GM21825 (cell line): ENCODE data around the gene ELN.
A peak's percentile ranks its signal among the peaks of the same experiment; 100 is the strongest.
"Not testable (repeated sequence)": the region's sequence is repeated elsewhere in the genome, so short reads cannot be mapped to it uniquely, and the experiment has no call there.

Experiments
- ATAC-seq: cut with Tn5 transposase; IDR thresholded peaks from one replicate; pipeline ENCODE4 v1.9.1; 2021; ENCODE audit warnings: mild to moderate bottlenecking, moderate library complexity; ENCODE audit not compliant: unreplicated experiment

Gene ELN

DNA sequence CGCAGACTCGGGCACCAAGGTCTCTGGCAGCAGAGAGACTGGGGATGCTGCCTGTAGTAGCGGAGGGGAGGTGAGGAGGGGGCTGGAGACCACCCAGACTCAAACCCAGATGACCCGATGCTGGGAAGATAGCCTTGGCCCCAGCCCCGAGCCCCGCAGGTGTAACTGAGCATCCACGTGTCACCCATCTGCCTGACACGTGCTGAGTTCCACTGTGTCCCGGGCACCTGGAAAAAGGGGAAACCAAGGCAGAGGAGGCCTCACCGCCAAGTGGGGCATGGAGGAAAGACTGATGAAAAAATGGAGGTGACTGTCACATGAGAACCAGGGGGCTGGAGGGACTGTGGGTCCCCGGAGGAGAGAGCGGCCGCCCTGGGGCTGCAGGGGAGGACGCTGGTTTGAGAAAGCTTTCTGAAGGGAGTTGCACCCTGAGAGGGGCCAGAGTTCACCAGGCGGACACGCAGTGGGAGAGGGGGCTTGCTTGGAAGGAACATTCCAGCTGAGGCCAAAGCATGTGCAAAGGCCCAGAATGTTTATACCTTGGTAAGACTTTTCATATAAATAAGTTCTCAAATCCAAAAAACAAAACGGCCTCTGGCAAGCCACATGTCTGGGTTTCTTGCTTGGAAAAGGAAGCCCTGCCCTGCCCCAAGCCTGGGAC, 27.4 kb upstream of the ELN start:
- ATAC-seq, result no peak

- no peak for ATAC-seq
Observed at GRCh38 chr7:74001150-74001494, 26.9 kb upstream of the ELN start.

DNA sequence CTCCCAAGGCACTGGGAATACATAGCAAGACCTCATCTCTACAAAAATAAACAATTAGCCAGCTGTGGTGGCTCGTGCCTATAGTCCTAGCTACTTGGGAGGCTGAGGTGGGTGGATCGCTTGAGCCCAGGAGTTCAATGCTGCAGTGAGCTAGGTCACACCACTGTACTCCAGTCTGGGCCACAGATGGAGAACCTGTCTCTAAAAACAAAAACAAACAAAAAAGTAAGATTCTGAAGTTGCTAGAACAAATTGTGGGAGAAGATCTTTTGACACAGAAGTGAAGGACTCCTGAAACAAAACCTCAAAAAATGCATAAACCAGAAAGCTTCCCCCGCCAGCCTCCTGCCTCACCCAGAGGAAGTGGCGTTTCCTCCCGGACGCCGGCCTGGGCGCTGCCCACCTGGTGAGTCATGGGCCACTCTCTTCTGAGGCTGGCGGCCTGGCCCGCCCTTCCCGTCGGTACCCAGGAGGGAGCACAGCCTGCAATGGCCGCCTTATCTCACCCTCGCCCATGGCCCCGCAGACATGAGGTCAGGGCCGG, 25.4 kb upstream of the ELN start:
- no peak for ATAC-seq

DNA sequence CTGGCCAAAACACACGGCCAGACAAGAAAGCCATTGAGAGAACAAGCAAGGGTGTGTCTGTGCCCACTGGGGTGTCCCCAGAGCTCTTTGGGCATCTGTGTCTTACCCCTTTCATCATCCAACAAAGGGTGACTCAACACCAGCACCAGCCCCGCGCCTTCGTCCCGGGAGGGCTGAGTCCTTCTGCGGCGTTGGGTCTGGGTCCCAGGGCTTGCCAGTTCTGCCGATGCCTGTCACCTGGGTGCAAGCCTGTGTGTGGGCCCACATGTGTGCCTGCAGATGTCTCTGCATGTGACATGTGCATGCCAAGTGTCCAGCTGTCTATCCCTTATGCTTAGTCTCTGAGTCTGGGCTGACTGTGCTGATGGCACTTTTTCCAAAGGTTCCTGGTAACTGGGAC, 24.4 kb upstream of the ELN start:
- ATAC-seq, result no peak

DNA sequence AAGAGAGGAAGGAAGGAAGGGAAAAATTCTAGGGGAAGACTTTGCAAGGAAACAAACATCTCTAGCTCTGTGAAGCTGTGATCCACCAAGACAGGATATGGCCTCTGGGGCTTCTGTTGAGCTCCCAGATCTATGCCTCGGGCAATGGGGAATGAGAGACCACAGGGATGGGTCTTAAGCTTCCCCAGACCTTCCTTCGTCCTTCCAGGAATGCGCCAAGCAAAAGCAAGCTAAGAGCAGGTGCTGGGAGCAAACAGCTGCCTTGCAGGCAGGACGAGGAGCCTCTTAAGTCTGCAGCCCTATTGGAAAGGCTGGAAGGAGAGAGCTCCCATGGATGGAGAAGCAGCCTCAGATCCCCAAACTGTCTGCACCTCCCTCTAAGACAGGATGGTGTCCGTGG, 21.9 kb upstream of the ELN start:
- no peak for ATAC-seq

DNA sequence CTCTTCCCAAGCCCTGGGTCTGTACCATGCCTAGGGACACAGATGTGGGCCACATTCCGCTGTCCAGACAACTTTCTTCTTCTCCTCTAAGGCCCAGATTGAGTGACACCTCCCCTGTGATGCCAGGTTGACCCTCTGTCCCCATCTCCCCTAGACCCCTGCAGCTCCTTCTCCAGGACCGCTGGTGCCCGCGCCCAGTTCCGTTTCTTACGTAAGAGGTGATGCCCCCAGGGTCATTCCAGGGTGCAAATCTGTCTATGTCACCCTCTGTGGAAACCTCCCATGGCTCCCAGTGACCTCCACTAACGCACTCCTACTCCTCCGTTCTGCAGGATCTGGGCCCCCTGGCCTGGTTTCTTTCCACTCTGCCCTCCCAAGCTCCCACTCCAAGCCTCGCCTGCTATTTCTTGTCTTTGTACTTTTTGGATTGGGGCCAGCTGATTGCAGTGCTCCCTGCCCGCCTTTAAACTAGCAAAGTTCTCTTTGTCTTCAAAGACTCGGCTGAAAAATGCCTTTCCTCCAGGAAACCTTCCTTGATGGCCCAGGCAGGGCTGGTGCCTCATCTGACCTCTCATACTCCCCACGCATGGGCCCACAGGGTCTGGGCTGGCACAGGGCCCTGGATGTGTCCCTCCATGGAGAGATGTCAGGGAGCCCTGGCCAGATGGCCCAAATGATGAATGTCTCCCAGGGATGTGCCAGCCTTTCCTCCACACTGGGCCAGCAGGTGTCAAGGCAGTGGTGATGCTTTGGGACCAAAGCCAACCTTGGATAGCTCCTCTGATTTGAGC, 21.3 kb upstream of the ELN start:
- ATAC-seq, result no peak

GRCh38 chr7:74007242-74007567, 20.8 kb upstream of the ELN start:
- no peak for ATAC-seq

DNA sequence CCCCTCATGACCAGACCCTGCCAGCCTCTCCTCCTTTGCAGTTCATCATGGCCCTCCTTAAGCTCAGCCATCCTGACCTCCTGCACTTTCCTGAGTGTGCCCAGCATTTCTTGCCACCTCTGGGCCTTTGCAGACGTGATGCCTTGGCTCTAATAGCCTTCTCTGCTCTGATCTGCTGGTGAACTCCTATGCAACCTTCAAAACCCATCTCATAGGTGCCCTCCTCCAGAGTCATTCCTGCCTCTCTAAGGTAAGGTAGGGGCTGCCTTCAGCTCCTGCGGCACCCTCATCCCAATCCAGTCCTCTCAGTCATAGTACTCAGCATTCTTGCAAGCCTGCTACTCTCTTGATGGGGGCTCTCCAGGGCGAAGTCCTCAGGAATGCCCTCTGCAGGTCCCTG, 19.3 kb upstream of the ELN start:
- ATAC-seq, result no peak

- no peak for ATAC-seq
Observed at GRCh38 chr7:74009719-74010118, 18.3 kb upstream of the ELN start.

DNA sequence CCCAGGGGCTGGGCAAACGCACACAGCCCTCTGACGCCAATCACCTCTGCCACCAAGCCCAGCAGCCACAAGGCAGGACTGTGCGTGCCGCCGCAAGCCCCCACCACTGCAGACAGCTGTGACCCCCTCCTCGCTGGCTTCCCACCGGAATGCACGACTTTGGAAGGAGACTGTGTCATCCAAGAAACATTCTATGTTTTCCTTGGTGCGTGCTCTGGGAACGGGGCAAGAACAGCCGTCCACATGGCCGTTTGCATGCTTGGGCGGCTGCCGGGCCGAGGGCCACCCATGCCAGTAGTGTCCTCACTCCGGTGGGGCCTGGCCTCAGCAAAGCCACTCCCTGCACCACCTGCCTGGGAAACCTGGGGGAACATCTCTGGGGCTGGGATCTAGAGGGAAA, 17.6 kb upstream of the ELN start:
- ATAC-seq, result no peak

DNA sequence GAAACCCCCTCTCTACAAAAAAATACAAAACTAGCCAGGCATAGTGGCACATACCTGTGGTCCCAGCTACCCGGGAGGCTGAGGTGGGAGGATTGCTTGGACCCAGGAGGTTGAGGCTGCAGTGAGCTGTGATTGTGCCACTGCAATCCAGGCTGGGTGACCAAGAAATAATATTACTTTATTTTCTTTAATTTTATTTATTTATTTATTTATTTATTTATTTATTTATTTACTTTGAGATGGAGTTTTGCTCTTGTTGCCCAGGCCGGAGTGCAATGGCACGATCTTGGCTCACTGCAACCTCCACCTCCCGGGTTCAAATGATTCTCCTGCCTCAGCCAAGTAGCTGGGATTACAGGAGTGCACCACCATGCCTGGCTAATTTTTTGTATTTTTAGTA, 16.6 kb upstream of the ELN start:
- not testable (repeated sequence) for ATAC-seq

- ATAC-seq, result peak; percentile 96
Observed at GRCh38 chr7:74012842-74013249, 15.1 kb upstream of the ELN start.

- no peak for ATAC-seq
Observed at GRCh38 chr7:74013539-74014272, 14.3 kb upstream of the ELN start.

GRCh38 chr7:74014931-74015330, 13.0 kb upstream of the ELN start:
- ATAC-seq, result no peak

DNA sequence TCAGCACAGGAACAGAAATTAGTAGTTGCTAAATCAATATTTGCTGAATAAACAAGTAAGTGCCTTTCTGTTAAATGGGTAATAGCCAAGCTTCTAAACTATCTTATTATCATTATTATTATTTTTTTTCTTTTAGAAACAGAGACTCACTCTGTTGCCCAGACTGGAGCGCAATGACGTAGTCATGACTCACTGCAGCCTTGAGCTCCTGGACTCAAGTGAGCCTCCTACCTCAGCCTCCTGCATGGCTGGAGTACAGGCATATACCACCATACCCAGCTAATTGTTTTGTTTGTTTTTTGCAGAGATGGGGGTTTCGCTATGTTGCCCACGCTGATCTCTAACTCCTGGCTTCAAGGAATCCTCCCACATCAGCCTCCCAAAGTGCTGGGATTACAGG, 12.3 kb upstream of the ELN start:
- ATAC-seq, result no peak

GRCh38 chr7:74017125-74017524, 10.8 kb upstream of the ELN start:
- no peak for ATAC-seq

DNA sequence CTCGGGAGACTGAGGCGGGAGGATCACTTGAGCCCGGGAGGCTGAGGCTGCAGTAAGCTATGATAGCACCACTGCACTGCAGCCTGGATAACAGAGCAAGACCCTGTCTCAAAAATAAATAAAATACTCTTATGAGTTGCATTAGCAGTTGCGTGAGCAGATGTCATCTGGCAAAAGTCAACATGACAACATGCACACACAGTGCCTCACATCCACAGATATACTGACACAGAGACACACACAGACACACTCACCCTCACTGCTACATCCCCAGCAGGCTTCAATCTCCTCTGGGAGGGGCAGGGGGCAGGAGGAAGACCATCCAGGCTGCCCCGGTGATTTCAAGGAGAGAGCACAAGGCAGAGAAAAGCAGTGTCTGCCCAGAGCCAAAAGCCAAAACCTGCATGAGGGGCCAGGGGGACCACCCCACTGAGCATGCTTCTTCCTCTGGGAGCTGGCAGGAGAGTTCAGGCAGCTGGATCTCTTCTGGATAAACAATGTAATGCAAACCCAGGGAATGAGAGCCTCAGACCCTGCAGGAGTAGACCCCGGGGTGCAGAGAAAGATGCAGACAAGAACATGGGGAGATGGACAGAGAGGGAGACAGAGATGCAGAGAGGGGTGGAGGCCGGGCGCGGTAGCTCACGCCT, 9.6 kb upstream of the ELN start:
- ATAC-seq, result no peak

DNA sequence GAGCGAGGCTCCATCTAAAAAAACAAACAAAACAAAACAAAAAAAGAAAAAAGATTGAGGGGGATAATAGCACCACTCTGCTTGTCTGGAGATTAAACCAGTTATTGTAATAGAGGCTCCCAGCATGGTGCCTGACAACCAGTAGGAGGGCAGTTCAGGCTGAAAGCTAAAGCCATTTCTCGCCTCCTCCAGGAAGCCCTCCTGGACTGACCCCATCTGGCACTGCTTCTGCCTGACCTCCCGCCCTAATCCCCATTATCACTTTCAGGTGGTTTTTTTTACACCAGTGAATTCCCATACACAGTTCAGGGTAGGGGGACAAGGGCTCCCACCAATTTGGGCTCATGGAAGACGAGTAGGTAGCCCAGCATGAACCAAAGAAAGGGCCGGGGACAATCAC, 8.8 kb upstream of the ELN start:
- ATAC-seq, result no peak

- ATAC-seq, result no peak
Observed at GRCh38 chr7:74020390-74020789, 7.6 kb upstream of the ELN start.

DNA sequence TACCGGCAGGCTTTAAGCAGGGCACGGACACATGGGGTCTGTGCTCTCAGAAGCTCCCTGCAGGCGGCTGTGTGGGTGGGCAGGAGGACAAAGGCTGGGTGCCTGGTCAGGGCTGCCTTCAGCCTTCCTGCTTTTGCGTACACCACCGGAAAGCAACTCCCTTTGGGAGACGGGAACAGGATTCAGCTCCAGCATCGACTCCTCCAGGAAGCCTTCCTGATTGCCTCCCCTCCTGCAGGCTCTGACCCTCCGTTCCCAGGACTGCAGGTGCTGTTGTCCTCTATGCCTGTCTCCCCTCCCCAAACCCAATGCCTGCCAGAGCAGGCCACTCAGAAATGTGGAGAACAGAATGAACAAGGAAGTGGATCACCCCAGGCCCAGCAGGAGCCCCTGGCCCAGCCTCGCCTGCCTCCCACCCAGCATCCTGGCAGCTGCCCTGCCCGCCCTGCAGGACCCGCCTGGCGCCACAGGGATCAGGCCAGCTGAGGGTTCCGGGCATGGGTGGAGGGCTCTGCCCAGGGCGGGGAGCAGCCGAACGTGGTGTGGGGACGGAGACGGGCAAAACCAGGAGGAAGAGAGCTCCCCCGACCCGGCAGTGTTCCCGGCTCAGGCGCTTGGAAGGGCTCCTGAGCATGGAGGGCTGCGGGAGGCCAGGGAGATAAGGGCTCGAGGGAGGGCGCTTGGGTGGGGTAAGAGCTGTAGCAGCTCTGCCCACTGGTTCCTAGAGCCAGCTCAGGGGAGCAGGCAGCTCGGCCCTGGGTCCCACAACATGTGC, 6.2 kb upstream of the ELN start:
- ATAC-seq, result no peak

DNA sequence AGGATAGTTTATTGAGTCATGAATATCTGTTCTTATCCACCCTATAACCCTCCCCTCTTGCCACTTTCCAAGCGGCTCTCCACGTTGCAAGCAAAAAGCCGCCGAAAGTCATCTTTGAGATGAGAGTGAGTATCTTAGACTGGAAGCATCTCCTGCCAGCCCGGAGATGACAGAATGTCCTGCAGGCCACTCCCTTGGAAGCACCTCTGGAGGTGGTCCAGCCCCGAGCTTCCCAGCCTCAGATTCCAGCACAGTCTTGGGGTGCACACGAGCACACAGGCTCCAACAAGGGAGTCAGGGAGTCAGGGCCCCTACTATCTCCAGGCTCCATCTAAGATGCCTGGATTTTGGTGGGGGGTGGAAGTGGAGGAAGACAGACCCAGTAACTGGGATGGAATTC, 5.5 kb upstream of the ELN start:
- ATAC-seq, result no peak
